ENCODE results near the gene CLCF1.
"Not testable (repeated sequence)": the region's sequence is repeated elsewhere in the genome, so short reads cannot be mapped to it uniquely, and the experiment has no call there.

CLCF1 gene

DNA sequence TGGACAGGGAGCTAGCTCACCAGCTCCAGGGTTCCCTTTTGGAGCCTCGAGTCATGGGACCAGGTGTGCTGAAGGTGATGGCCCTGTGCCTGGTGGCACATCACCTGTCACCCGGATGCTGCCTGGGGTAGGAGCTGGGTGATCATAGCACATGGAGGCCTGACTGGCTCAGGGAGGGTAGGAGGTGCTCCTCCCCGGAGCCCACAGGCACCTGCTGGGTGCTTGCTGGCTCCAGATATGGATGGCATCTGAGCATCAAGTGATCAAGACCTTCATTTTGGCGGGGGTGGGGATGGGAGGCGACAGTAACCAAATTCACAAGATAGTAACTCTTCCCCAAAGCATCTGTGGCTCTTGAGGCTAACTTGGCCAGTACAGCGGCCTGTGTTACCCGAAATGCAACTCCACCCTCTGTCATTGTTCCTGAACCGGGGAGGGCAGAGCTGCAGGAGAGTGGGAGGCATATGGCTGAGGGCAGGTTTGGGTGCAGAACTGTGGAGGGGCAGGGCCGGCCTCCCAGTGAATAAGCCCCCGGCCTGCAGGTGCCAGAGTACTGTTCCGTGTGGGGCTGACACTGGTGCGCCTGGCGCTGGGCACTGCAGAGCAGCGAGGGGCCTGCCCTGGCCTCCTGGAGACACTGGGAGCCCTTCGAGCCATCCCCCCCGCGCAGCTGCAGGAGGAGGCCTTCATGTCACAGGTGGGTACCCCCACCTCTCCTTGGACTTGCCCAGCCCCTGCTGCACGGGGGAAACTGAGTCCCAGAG is 35.2 kb upstream of the CLCF1 start:
- no peak for DNase-seq (ENCODE audit: low read depth)

- DNase-seq (ENCODE audit: low read depth) = no peak
Observed at GRCh38 chr11:67407688-67408163, 34.3 kb upstream of the CLCF1 start.

GRCh38 chr11:67406969-67407687 is 33.7 kb upstream of the CLCF1 start:
- DNase-seq (ENCODE audit: low read depth) = no peak

GRCh38 chr11:67406420-67406968 is 33.1 kb upstream of the CLCF1 start:
- DNase-seq (ENCODE audit: low read depth) = no peak

DNA sequence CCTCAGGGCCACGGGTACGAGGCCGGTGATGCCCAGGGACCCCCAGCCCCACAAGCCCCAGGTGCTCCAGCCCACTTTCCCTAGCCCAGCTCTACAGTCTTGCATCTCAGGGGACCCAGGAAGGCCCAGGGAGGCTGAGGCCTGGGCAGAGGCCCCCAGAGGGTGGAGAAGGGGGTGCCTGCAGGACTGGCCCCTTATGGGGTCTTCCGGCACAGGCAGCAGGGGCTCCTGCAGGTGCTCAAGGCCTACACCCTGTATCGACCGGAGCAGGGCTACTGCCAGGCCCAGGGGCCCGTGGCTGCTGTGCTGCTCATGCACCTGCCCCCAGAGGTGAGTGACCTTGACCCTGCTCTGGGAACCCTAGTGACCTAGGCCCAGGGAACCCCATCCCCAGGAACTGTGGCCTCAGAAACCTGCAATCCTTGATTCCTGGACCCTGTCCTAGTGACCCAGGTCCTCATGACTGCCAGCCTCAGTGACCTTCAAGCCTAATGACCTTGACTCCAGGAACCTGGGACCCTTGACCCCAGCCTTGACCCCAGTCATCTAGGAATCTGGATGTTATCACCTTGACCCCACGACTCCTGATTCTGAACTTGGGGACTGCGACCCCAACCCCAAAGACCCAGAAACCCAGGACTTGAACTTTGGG is 32.4 kb upstream of the CLCF1 start:
- no peak for DNase-seq (ENCODE audit: low read depth)

GRCh38 chr11:67405196-67405567 is 31.8 kb upstream of the CLCF1 start:
- DNase-seq (ENCODE audit: low read depth) = no peak

DNA sequence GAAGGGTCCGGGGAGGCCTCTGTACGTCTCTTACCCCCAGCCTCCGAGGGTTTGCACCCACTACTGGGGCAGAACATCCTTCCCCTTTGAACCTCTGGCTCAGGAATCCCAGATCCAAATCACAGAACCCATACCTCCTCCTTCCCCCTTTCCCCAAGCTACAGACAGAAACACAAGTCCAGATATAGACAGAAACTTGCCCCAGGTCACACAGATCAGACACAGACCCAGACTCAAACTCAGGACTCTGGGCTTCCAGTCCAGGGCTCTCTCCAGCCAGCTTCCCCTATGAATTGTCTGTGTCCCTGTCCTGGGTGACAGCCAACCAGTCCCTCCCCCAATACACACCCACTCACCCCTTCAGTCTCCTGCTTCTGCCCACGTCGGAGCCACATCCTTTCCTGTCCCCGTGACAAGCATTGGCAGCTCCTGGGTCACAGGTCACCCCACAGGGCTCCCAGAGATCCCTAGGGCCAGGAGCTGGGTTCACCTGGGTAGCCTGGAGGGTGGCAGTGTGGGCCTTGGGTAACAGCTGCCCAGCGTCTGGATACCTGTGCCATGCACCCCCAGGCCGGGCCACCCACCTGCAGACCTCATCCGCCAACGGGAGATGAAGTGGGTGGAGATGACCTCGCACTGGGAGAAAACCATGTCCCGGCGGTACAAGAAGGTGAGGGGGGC is 31.3 kb upstream of the CLCF1 start:
- no peak for DNase-seq (ENCODE audit: low read depth)

DNA sequence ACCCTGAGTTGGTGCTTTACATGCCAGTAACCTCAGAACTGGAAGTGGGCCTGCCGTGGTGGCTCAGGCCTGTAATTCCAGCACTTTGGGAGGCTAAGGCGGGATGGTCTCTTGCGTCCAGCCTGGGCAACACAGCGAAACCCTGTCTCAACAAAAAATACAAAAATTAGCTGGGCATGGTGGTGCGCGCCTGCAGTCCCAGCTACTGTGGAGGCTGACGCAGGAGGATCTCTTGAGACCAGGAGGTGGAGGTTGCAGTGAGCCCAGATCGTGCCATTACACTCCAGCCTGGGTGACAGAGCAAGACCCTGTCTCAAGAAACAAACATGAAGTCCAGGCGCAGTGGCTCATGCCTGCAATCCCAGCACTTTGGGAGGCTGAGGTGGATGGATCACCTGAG is 29.7 kb upstream of the CLCF1 start:
- DNase-seq (ENCODE audit: low read depth) = not testable (repeated sequence)

DNA sequence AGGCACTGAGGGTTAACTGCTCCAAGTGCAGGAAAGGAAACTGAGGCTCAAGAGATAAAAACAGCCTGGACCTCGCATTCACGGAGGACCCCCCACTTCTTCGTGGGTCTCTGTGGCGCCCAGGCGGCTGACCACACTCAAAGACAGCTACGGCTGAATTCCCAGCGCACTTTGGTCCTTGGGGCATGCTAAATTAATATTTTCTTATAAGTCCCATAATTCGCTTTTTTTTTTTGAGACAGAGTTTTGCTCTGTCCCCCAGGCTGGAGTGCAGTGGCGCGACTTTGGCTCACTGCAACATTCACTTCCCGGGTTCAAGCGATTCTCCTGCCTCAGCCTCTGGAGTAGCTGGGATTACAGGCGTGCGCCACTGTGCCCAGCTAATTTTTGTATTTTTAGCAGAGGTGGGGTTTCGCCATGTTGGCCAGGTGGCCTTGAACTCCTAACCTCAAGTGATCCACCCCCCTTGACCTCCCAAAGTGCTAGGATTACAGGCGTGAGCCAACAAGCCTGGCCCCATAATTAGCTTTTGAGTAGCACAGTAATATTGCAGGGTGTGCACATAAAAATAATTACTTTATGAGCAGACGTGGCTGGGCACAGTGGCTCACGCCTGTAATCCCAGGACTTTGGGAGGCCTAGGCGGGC is 28.9 kb upstream of the CLCF1 start:
- DNase-seq (ENCODE audit: low read depth) = not testable (repeated sequence)

DNA sequence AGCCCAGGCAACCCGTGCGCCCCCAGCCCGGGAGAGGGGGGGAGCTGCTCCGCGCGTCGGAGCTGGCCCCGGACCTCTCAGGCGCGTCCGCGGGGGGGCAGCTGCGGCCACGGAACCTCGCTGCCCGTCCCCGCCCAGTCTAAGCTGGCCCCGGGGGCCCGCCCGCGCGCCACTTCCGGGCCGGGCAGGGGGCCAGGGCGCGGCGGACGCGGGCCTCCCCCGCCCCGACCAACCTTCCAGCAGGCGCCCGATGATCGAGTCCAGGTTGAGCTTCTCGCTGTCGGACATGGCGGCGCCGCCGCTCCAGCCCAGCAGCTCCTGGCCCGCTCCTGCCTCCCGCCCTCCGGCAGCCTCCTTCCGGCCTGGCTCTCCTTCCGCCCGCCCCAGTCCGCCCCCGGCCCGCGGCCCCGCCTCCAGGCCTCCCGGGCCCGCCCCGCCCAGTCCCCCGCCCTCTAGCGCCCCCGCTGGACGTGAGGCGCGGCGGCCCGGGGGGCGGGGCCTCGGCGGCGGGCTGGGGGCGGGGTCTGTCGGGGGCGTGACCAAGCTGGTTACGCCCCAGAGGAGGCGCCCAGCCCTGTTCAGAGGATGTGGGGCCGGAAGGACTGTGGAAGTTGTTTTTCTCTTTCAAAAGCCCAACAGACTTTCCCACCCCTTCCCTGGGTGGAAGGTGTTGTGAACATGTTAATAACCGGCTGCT is 28.2 kb upstream of the CLCF1 start, which contains the start of gene PPP1CA:
Gene PPP1CA (minus strand): TSS at position 364 of the 697 bp plus-strand sequence. CDS start 76 bp downstream, at position 288.
- DNase-seq (ENCODE audit: low read depth) = no peak

- no peak for DNase-seq (ENCODE audit: low read depth)
Observed at GRCh38 chr11:67400942-67401494, 27.6 kb upstream of the CLCF1 start.

GRCh38 chr11:67400251-67400941 is 27.0 kb upstream of the CLCF1 start:
- DNase-seq (ENCODE audit: low read depth) = no peak

DNA sequence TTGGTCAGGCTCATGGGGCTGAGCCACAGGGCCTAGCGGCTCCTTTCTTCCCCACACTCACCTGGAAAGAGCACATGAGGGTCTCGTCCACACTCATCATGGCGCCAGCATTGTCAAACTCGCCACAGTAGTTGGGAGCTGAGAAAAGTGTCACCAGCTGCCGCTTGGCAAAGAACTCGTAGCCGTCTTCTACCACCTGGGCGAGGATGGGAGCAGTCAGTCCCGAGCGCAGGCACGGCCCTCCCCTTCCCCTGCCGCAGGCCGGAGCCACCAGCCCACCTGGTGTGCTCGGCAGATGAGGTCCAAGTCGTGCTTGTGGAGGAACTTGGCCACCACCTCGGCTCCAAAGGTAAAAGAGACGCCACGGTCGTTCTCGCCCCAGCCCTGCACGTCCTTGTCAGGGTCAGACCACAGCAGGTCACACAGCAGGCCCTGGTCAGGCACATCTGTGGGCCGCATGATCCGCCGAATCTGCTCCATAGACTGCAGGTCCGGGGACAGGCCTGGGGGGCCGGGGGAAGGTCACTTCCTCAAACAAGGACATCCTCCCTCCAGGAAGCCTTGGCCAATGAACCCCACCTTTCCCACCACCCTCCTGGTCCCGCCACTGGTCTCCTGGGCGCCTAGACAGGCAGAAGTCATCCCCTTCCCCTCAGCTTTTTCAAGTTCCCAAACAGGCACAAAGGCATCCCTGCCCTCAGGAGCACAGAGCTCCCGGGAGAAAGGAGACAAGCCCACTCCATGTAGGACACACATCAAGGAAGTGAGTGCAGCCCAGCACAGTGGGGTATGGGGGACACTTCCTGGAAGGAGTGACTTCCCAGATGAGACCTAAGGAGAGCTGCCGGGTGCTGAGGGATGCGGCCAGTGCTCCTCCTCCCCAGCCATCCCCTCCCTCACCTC is 25.5 kb upstream of the CLCF1 start:
- no peak for DNase-seq (ENCODE audit: low read depth)

- DNase-seq (ENCODE audit: low read depth) = no peak
Observed at GRCh38 chr11:67397986-67398660, 24.7 kb upstream of the CLCF1 start.

- no peak for DNase-seq (ENCODE audit: low read depth)
Observed at GRCh38 chr11:67397536-67397935, 24.1 kb upstream of the CLCF1 start.

- no peak for DNase-seq (ENCODE audit: low read depth)
Observed at GRCh38 chr11:67396587-67397389, 23.4 kb upstream of the CLCF1 start.

- DNase-seq (ENCODE audit: low read depth) = no peak
Observed at GRCh38 chr11:67396259-67396581, 22.8 kb upstream of the CLCF1 start.
